PC-9 (cell line): ENCODE data around the gene CD2.

Experiments used
- EZH2 ChIP-seq: fragments of 200-600 bp; sonication (generic); IDR thresholded peaks from 2 replicates; pipeline ENCODE4 v1.8.0; 2017; ENCODE audit warnings: antibody characterized with exemption, low read depth
- TF ChIP-seq, protein P1 (sequence below): fragments of 200-600 bp; sonication (generic); conservative IDR thresholded peaks from 2 replicates; pipeline ENCODE4 v1.6.1; 2017; ENCODE audit warnings: mixed run types, antibody characterized with exemption, mild to moderate bottlenecking, moderate library complexity

DNA sequence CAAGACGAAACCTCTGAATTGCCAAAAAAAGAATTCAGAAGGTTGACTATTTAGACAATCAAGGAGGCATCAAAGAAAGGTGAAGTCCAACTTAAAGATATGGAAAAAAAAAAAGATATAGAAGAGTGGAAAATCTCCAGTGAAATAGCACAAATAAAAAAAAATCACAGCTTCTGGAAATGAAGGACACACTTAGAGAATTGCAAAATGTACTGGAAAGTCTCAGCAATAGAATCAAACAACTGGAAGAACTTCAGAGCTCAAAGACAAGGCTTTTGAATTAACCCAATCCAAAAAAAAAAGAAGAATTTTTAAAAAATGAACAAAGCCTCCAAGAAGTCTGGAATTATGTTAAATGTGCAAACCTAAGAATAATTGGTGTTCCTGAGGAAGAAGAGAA lies 31.8 kb downstream of the CD2 start:
- TF ChIP-seq, protein P1, sequence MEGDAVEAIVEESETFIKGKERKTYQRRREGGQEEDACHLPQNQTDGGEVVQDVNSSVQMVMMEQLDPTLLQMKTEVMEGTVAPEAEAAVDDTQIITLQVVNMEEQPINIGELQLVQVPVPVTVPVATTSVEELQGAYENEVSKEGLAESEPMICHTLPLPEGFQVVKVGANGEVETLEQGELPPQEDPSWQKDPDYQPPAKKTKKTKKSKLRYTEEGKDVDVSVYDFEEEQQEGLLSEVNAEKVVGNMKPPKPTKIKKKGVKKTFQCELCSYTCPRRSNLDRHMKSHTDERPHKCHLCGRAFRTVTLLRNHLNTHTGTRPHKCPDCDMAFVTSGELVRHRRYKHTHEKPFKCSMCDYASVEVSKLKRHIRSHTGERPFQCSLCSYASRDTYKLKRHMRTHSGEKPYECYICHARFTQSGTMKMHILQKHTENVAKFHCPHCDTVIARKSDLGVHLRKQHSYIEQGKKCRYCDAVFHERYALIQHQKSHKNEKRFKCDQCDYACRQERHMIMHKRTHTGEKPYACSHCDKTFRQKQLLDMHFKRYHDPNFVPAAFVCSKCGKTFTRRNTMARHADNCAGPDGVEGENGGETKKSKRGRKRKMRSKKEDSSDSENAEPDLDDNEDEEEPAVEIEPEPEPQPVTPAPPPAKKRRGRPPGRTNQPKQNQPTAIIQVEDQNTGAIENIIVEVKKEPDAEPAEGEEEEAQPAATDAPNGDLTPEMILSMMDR = no peak
- TF ChIP-seq EZH2 = no peak
